ENCODE data around the gene CHRM2.

- TF ChIP-seq CTCF (conservative IDR thresholded peaks at IDR 0.05 in 1 of 2, IDR thresholded peaks at IDR 0.05 in 1 of 2; ENCODE audit: low read depth in 1 of 2, low read length in 2 of 2) (no peak), EZH2 (IDR thresholded peaks at IDR 0.05; ENCODE audit: low read length, missing control alignments) (no peak)
These were observed 42.9 kb downstream of the CHRM2 start for GRCh38 chr7:136911344-136911743.
